HEK293T (cell line): Measurements from ENCODE around the gene LRRC43.

Source experiments
- TARDBP ChIP-seq: fragments of 450-650 bp; IDR thresholded peaks from 2 replicates; pipeline ENCODE4 v1.6.1; 2016
- ZNF384 ChIP-seq: fragments of 450-650 bp; IDR thresholded peaks from 2 replicates; pipeline ENCODE4 v1.6.1; 2016

DNA sequence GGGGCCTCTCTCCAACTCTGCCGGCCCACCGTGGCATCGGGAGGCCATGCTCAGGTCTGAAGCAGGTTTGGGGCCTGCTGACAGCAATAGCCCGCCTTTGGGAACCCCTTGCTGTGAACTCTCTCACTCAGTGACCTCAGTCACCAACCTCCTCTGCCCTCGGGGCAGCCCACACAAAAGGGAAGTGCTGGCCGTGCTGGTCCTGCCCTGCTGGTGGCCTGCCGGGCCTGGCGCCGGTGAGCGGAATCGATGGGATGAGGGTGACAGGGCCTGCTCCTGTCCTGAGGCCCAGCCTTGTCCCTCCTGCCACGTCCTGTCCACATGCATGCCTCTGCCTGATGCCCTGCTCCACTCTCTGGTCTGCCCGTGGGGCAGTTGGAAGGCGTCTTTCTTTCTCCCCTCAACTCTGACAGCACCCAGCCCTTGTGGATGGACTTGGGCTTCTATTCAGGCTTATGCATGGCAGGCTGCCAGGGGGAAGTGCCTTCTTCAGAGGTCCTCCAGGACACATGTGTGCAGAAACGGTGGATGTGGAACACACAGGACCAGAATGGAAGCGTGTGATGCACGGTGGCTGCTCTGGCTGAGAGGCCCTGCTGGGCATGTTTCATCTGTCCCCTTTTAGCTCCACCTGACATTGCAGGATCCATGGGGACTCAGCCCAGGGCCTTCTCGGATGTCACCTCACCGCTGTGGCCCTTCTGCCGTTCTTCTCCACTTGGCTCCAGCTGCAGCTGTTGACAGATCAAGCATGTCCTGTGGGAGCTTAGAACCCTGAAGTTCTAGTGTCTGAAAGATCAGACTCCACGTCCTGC, 40.8 kb upstream of the LRRC43 start:
- TF ChIP-seq ZNF384 (no peak), TARDBP (no peak)
